GM19238 (cell line): ENCODE measurements around the gene KRT2.

Experiments used
- DNase-seq: peaks from one replicate; pipeline ENCODE4 v3.0.0; 2011; ENCODE audit warnings: low spot score; ENCODE audit not compliant: insufficient read length

The KRT2 gene

GRCh38 chr12:52600475-52600874 is 51.5 kb downstream of the KRT2 start:
- no peak for DNase-seq

- DNase-seq = no peak
Observed at GRCh38 chr12:52600071-52600470, 51.9 kb downstream of the KRT2 start.

GRCh38 chr12:52598966-52599365 is 53.0 kb downstream of the KRT2 start:
- no peak for DNase-seq
